Activated CD8-positive, alpha-beta memory T cell treated with anti-CD3 and anti-CD28 coated beads, Interleukin-2, amount 50 U/mL, for 48 hours (primary cell): Measurements from ENCODE around the gene CCDC137.

ENCODE experiments used
- DNase-seq: peaks from one replicate; pipeline ENCODE4 v3.0.0-alpha.2; 2020

CCDC137 gene

GRCh38 chr17:81717766-81718089 lies 51.2 kb downstream of the CCDC137 start:
- DNase-seq, result no peak

- no peak for DNase-seq
Observed at GRCh38 chr17:81719410-81720266, 53.1 kb downstream of the CCDC137 start.

- DNase-seq, result no peak
Observed at GRCh38 chr17:81720267-81721071, 53.9 kb downstream of the CCDC137 start.

GRCh38 chr17:81722184-81723120 lies 55.9 kb downstream of the CCDC137 start:
- no peak for DNase-seq
